ENCODE data around the gene TLCD2. TPM values are rescaled to one million over a fixed set of nuclear protein-coding genes. Genes with fewer than 3 reads are reported as not detected.

The TLCD2 gene
- total and polyA plus RNA-seq, 2 of the 13 experiments (the other 11 are each of a cell fraction or from before 2014, with no cell fraction given): 0.90 to 1.1 TPM

DNA sequence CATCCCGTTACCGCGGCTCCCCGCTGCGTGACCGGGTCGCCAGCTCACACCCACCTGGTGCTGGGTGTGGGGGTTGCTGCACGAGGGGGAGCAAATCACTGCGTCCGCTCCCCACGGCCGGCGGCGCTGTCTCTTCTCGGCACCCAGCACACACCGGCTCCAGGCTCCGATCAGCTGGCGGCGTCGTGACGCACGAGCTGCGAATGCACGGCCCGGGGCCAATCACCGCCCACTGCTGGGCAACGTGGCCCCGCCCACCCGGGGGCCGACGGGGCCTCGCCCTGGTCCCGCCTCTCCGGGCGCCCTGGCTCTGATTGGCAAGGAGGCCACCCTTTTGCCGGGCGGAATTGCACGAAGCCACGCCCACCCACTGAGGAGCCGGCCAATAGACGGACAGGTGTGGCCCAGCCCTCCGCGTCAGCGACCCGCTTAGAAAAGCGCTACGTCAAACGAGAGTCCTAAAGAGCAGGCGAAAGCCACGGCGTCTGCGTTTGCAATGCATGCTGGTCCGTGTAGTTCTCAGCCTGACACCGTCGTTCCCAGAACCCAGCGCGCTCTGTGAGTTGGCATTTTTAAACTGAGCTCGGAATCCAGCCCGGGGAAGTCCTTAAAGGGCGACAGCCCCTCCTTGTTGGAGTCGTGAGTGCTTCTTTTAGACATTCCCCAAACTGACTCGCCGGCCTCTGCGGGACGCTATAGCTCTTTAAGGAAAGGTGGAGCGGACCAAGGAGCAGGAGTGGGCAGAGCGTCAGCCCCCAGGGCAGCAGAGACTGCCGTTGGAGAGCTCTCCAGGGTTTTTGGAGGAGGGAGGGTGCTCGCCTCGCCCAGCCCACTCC is 6.1 kb upstream of the TLCD2 start (continued):
- peak; percentile 100 for TF ChIP-seq NFYB (CRISPR knock-in tag; IDR thresholded peaks at IDR 0.05)
- no peak for TF ChIP-seq NFATC3 (CRISPR knock-in tag; IDR thresholded peaks at IDR 0.05)
- no peak for TF ChIP-seq STAT5B (CRISPR knock-in tag; IDR thresholded peaks at IDR 0.05)
- TF ChIP-seq HMGA1 (CRISPR knock-in tag; conservative IDR thresholded peaks at IDR 0.05): no peak
- TF ChIP-seq, protein P1, sequence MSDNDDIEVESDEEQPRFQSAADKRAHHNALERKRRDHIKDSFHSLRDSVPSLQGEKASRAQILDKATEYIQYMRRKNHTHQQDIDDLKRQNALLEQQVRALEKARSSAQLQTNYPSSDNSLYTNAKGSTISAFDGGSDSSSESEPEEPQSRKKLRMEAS (IDR thresholded peaks at IDR 0.05): peak; percentile 48
- TF ChIP-seq YEATS2 (CRISPR knock-in tag; IDR thresholded peaks at IDR 0.05; ENCODE audit: borderline replicate concordance): peak; percentile 68; the same call in 1 of the 2 replicates
- no peak for TF ChIP-seq NKX3-1 (CRISPR knock-in tag; IDR thresholded peaks at IDR 0.05)
- no peak for TF ChIP-seq ZNF564 (CRISPR knock-in tag; IDR thresholded peaks at IDR 0.05)
- TF ChIP-seq ZNF124 (CRISPR knock-in tag; IDR thresholded peaks at IDR 0.05): peak; percentile 10; the same call in 1 of the 2 replicates
- TF ChIP-seq TBL1XR1 (IDR thresholded peaks at IDR 0.05; ENCODE audit: borderline replicate concordance, low read length, partially characterized antibody): no peak
- no peak for TF ChIP-seq KAT2B (IDR thresholded peaks at IDR 0.05; ENCODE audit: borderline replicate concordance, low read depth, low read length)
- TF ChIP-seq MTA3 (CRISPR knock-in tag; IDR thresholded peaks at IDR 0.05): no peak
- TF ChIP-seq SATB2 (CRISPR knock-in tag; IDR thresholded peaks at IDR 0.05): no peak
- TF ChIP-seq ZNF552 (CRISPR knock-in tag; IDR thresholded peaks at IDR 0.05; ENCODE audit: borderline replicate concordance): no peak
- TF ChIP-seq, protein P2, sequence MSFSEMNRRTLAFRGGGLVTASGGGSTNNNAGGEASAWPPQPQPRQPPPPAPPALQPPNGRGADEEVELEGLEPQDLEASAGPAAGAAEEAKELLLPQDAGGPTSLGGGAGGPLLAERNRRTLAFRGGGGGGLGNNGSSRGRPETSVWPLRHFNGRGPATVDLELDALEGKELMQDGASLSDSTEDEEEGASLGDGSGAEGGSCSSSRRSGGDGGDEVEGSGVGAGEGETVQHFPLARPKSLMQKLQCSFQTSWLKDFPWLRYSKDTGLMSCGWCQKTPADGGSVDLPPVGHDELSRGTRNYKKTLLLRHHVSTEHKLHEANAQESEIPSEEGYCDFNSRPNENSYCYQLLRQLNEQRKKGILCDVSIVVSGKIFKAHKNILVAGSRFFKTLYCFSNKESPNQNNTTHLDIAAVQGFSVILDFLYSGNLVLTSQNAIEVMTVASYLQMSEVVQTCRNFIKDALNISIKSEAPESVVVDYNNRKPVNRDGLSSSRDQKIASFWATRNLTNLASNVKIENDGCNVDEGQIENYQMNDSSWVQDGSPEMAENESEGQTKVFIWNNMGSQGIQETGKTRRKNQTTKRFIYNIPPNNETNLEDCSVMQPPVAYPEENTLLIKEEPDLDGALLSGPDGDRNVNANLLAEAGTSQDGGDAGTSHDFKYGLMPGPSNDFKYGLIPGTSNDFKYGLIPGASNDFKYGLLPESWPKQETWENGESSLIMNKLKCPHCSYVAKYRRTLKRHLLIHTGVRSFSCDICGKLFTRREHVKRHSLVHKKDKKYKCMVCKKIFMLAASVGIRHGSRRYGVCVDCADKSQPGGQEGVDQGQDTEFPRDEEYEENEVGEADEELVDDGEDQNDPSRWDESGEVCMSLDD (CRISPR knock-in tag; IDR thresholded peaks at IDR 0.05; ENCODE audit: borderline replicate concordance): no peak
- TF ChIP-seq EHMT2 (IDR thresholded peaks at IDR 0.05; ENCODE audit: borderline replicate concordance, low read depth, low read length): no peak
- no peak for TF ChIP-seq PITX1 (CRISPR knock-in tag; IDR thresholded peaks at IDR 0.05)
- TF ChIP-seq, protein P3, sequence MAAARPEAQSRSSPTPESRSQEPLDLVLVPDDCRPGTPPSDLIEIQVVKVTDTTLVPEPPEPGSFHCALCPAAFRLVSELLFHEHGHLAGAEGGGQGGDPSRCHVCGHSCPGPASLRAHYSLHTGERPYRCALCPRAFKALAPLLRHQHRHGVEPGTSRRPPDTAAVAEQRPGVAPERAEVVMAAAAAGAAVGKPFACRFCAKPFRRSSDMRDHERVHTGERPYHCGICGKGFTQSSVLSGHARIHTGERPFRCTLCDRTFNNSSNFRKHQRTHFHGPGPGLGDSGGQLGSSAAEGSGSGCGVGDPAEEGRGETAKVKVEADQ (CRISPR knock-in tag; IDR thresholded peaks at IDR 0.05; ENCODE audit: borderline replicate concordance): no peak; the same call in 1 of the 2 replicates
- TF ChIP-seq RCOR2 (CRISPR knock-in tag; IDR thresholded peaks at IDR 0.05): no peak
- TF ChIP-seq MXD4 (CRISPR knock-in tag; IDR thresholded peaks at IDR 0.05): peak; percentile 84
- TF ChIP-seq NAIF1 (CRISPR knock-in tag; IDR thresholded peaks at IDR 0.05; ENCODE audit: borderline replicate concordance): no peak
- no peak for TF ChIP-seq ZNF260 (CRISPR knock-in tag; IDR thresholded peaks at IDR 0.05; ENCODE audit: borderline replicate concordance, low read depth)
- no peak for TF ChIP-seq IKZF1 (IDR thresholded peaks at IDR 0.05)
- TF ChIP-seq MAFF (IDR thresholded peaks at IDR 0.05; ENCODE audit: low read depth, low read length): peak; percentile 79
- TF ChIP-seq ZNF331 (CRISPR knock-in tag; IDR thresholded peaks at IDR 0.05): no peak
- TF ChIP-seq SAP130 (CRISPR knock-in tag; IDR thresholded peaks at IDR 0.05; ENCODE audit: low read depth): peak; percentile 99
- TF ChIP-seq KLF15 (CRISPR knock-in tag; IDR thresholded peaks at IDR 0.05; ENCODE audit: borderline replicate concordance): no peak
- TF ChIP-seq ZNF83 (CRISPR knock-in tag; IDR thresholded peaks at IDR 0.05; ENCODE audit: borderline replicate concordance): no peak
- no peak for TF ChIP-seq DNMT3B (CRISPR knock-in tag; conservative IDR thresholded peaks at IDR 0.05)

All from HepG2 (cell line).